Endothelial cell (in vitro differentiated cells): Measurements from ENCODE around the gene THY1. TPM values are rescaled to one million over a fixed set of nuclear protein-coding genes. Genes with fewer than 3 reads are reported as not detected.
A peak's percentile ranks its signal among the peaks of the same experiment; 100 is the strongest.

Source experiments
- DNase-seq: peaks from one replicate; pipeline ENCODE4 v3.0.0; 2021; ENCODE audit warnings: low spot score
- H3K27ac Mint-ChIP-seq: one replicate; pipeline ENCODE4 v1.8.0; 2021; ENCODE audit warnings: mixed read lengths, inconsistent platforms; ENCODE audit not compliant: unreplicated experiment
- H3K27me3 Mint-ChIP-seq: one replicate; pipeline ENCODE4 v1.8.0; 2021; ENCODE audit warnings: mild to moderate bottlenecking, moderate library complexity, mixed read lengths, inconsistent platforms; ENCODE audit not compliant: unreplicated experiment
- H3K36me3 Mint-ChIP-seq: one replicate; pipeline ENCODE4 v1.8.0; 2021; ENCODE audit warnings: mild to moderate bottlenecking, low read depth, mixed read lengths, inconsistent platforms; ENCODE audit not compliant: unreplicated experiment
- H3K4me1 Mint-ChIP-seq: one replicate; pipeline ENCODE4 v1.8.0; 2021; ENCODE audit warnings: mild to moderate bottlenecking, mixed read lengths, inconsistent platforms; ENCODE audit not compliant: unreplicated experiment
- H3K4me3 Mint-ChIP-seq: one replicate; pipeline ENCODE4 v1.8.0; 2021; ENCODE audit warnings: mild to moderate bottlenecking, mixed read lengths, inconsistent platforms; ENCODE audit not compliant: unreplicated experiment
- H3K9me3 Mint-ChIP-seq: one replicate; pipeline ENCODE4 v1.8.0; 2021; ENCODE audit warnings: mixed read lengths, inconsistent platforms; ENCODE audit not compliant: unreplicated experiment
- CTCF ChIP-seq: fragments of 200-600 bp; sonication (generic); IDR thresholded peaks from one replicate; pipeline ENCODE4 v1.5.0; 2021; ENCODE audit warnings: antibody characterized with exemption; ENCODE audit not compliant: unreplicated experiment
- total RNA-seq: library from RNA; stranded (reverse); fragmentation: NEBNext Ultra II Directional; extraction: Animal tissue kit (Norgen Biotek cat#: 25700); gene quantifications from one replicate; pipeline ENCODE4 v1.2.1, GENCODE V29; 2021; ENCODE audit not compliant: unreplicated experiment

Gene THY1
- total RNA-seq, 1 donor from 2014 or later: 526 TPM

GRCh38 chr11:119421351-119421750, 1.6 kb downstream of the THY1 start:
- peak overlapping the region; percentile 98 for H3K4me3 Mint-ChIP-seq
- peaks cover 69% of the 10 kb centered on the region for H3K4me1 Mint-ChIP-seq
- peaks cover 9% of the 10 kb centered on the region for H3K27me3 Mint-ChIP-seq
- DNase-seq: no peak
- peak overlapping the region; percentile 89 for H3K27ac Mint-ChIP-seq
- no peak for TF ChIP-seq CTCF
- H3K9me3 Mint-ChIP-seq: no peaks in the 10 kb centered on the region
- peaks cover 28% of the 10 kb centered on the region for H3K36me3 Mint-ChIP-seq

GRCh38 chr11:119420631-119421030, 2.3 kb downstream of the THY1 start:
- H3K27ac Mint-ChIP-seq: peak overlapping the region; percentile 87
- no peak for TF ChIP-seq CTCF
- H3K4me3 Mint-ChIP-seq: peak overlapping the region; percentile 98
- peaks cover 10% of the 10 kb centered on the region for H3K27me3 Mint-ChIP-seq
- peaks cover 28% of the 10 kb centered on the region for H3K36me3 Mint-ChIP-seq
- H3K4me1 Mint-ChIP-seq: peaks cover 69% of the 10 kb centered on the region
- H3K9me3 Mint-ChIP-seq: no peaks in the 10 kb centered on the region
- no peak for DNase-seq

GRCh38 chr11:119419834-119420492, 3.0 kb downstream of the THY1 start:
- Mint-ChIP-seq H3K27me3 (peaks cover 12% of the 10 kb centered on the region), H3K9me3 (no peaks in the 10 kb centered on the region), H3K36me3 (peaks cover 28% of the 10 kb centered on the region), H3K4me3 (peak overlapping the region; percentile 98), H3K4me1 (peaks cover 67% of the 10 kb centered on the region), H3K27ac (peak overlapping the region; percentile 81)
- DNase-seq: no peak
- no peak for TF ChIP-seq CTCF

- H3K36me3 Mint-ChIP-seq: peaks cover 28% of the 10 kb centered on the region
- peaks cover 61% of the 10 kb centered on the region for H3K4me1 Mint-ChIP-seq
- H3K27me3 Mint-ChIP-seq: peaks cover 12% of the 10 kb centered on the region
- no peak for TF ChIP-seq CTCF
- H3K9me3 Mint-ChIP-seq: no peaks in the 10 kb centered on the region
- DNase-seq: no peak
- peak overlapping the region; percentile 81 for H3K27ac Mint-ChIP-seq
- peak overlapping the region; percentile 98 for H3K4me3 Mint-ChIP-seq
Measured at GRCh38 chr11:119419246-119419645, 3.7 kb downstream of the THY1 start.

GRCh38 chr11:119418759-119419158, 4.2 kb downstream of the THY1 start:
- H3K36me3 Mint-ChIP-seq: peaks cover 28% of the 10 kb centered on the region

More at GRCh38 chr11:119418759-119419158, 4.2 kb downstream of the THY1 start:
- Mint-ChIP-seq H3K27me3 (peaks cover 12% of the 10 kb centered on the region), H3K4me3 (peak overlapping the region; percentile 98), H3K27ac (peak overlapping the region; percentile 81), H3K9me3 (no peaks in the 10 kb centered on the region), H3K4me1 (peaks cover 57% of the 10 kb centered on the region)
- TF ChIP-seq CTCF: no peak
- no peak for DNase-seq
